Measurements from ENCODE around the gene CENPT.

The CENPT gene

GRCh38 chr16:67882374-67883145, 35.1 kb upstream of the CENPT start:
- no peak overlapping the region for H3K27ac Mint-ChIP-seq
- H3K27me3 Mint-ChIP-seq (ENCODE audit: low read depth), result no peaks in the 10 kb centered on the region
- no peaks in the 10 kb centered on the region for H3K9me3 Mint-ChIP-seq
- H3K36me3 Mint-ChIP-seq (ENCODE audit: low read depth), result peaks cover 42% of the 10 kb centered on the region
- H3K4me1 Mint-ChIP-seq (ENCODE audit: low read depth), result no peaks in the 10 kb centered on the region
- no peak for DNase-seq (ENCODE audit: low spot score)
- H3K4me3 Mint-ChIP-seq, result no peak overlapping the region

GRCh38 chr16:67881621-67882161, 34.2 kb upstream of the CENPT start:
- no peaks in the 10 kb centered on the region for H3K27me3 Mint-ChIP-seq (ENCODE audit: low read depth)
- DNase-seq (ENCODE audit: low spot score), result no peak
- H3K4me1 Mint-ChIP-seq (ENCODE audit: low read depth), result no peaks in the 10 kb centered on the region
- H3K36me3 Mint-ChIP-seq (ENCODE audit: low read depth), result peaks cover 50% of the 10 kb centered on the region
- no peak overlapping the region for H3K27ac Mint-ChIP-seq
- no peaks in the 10 kb centered on the region for H3K9me3 Mint-ChIP-seq
- H3K4me3 Mint-ChIP-seq, result no peak overlapping the region

- Mint-ChIP-seq H3K27ac (no peak overlapping the region), H3K4me3 (no peak overlapping the region), H3K4me1 (ENCODE audit: low read depth) (peaks cover under 1% of the 10 kb centered on the region), H3K9me3 (no peaks in the 10 kb centered on the region), H3K27me3 (ENCODE audit: low read depth) (no peaks in the 10 kb centered on the region), H3K36me3 (ENCODE audit: low read depth) (peaks cover 55% of the 10 kb centered on the region)
- DNase-seq (ENCODE audit: low spot score), result no peak
Observed at GRCh38 chr16:67880584-67880983, 33.1 kb upstream of the CENPT start.

GRCh38 chr16:67879936-67880335, 32.4 kb upstream of the CENPT start:
- Mint-ChIP-seq H3K27me3 (ENCODE audit: low read depth) (no peaks in the 10 kb centered on the region), H3K36me3 (ENCODE audit: low read depth) (peaks cover 58% of the 10 kb centered on the region), H3K4me3 (no peak overlapping the region), H3K9me3 (no peaks in the 10 kb centered on the region), H3K4me1 (ENCODE audit: low read depth) (peaks cover 7% of the 10 kb centered on the region), H3K27ac (no peak overlapping the region)
- DNase-seq (ENCODE audit: low spot score), result no peak

GRCh38 chr16:67879462-67879861, 32.0 kb upstream of the CENPT start:
- Mint-ChIP-seq H3K4me1 (ENCODE audit: low read depth) (peaks cover 11% of the 10 kb centered on the region), H3K27ac (no peak overlapping the region), H3K27me3 (ENCODE audit: low read depth) (no peaks in the 10 kb centered on the region), H3K4me3 (no peak overlapping the region), H3K9me3 (no peaks in the 10 kb centered on the region), H3K36me3 (ENCODE audit: low read depth) (peaks cover 58% of the 10 kb centered on the region)
- DNase-seq (ENCODE audit: low spot score), result no peak

GRCh38 chr16:67878846-67879245, 31.4 kb upstream of the CENPT start:
- Mint-ChIP-seq H3K9me3 (no peaks in the 10 kb centered on the region), H3K4me3 (no peak overlapping the region), H3K27me3 (ENCODE audit: low read depth) (no peaks in the 10 kb centered on the region), H3K27ac (no peak overlapping the region), H3K36me3 (ENCODE audit: low read depth) (peaks cover 57% of the 10 kb centered on the region), H3K4me1 (ENCODE audit: low read depth) (peaks cover 17% of the 10 kb centered on the region)
- no peak for DNase-seq (ENCODE audit: low spot score)

- no peak for DNase-seq (ENCODE audit: low spot score)
- Mint-ChIP-seq H3K27ac (no peak overlapping the region), H3K9me3 (no peaks in the 10 kb centered on the region), H3K36me3 (ENCODE audit: low read depth) (peaks cover 55% of the 10 kb centered on the region), H3K27me3 (ENCODE audit: low read depth) (no peaks in the 10 kb centered on the region), H3K4me1 (ENCODE audit: low read depth) (peaks cover 19% of the 10 kb centered on the region), H3K4me3 (no peak overlapping the region)
Observed at GRCh38 chr16:67878232-67878631, 30.7 kb upstream of the CENPT start.

GRCh38 chr16:67877064-67877463, 29.6 kb upstream of the CENPT start:
- Mint-ChIP-seq H3K4me3 (no peak overlapping the region), H3K27ac (no peak overlapping the region), H3K36me3 (ENCODE audit: low read depth) (peaks cover 46% of the 10 kb centered on the region), H3K27me3 (ENCODE audit: low read depth) (no peaks in the 10 kb centered on the region), H3K9me3 (no peaks in the 10 kb centered on the region), H3K4me1 (ENCODE audit: low read depth) (peaks cover 24% of the 10 kb centered on the region)
- no peak for DNase-seq (ENCODE audit: low spot score)

- peak overlapping the region; percentile 94 for H3K27ac Mint-ChIP-seq
- H3K9me3 Mint-ChIP-seq, result no peaks in the 10 kb centered on the region
- peak overlapping the region; percentile 91 for H3K4me3 Mint-ChIP-seq
- DNase-seq (ENCODE audit: low spot score), result no peak
- H3K36me3 Mint-ChIP-seq (ENCODE audit: low read depth), result peaks cover 42% of the 10 kb centered on the region
- no peaks in the 10 kb centered on the region for H3K27me3 Mint-ChIP-seq (ENCODE audit: low read depth)
- peaks cover 24% of the 10 kb centered on the region for H3K4me1 Mint-ChIP-seq (ENCODE audit: low read depth)
Observed at GRCh38 chr16:67874372-67874771, 26.9 kb upstream of the CENPT start.

GRCh38 chr16:67873435-67874370, 26.2 kb upstream of the CENPT start:
- H3K27me3 Mint-ChIP-seq (ENCODE audit: low read depth), result no peaks in the 10 kb centered on the region
- peak overlapping the region; percentile 94 for H3K27ac Mint-ChIP-seq
- no peaks in the 10 kb centered on the region for H3K9me3 Mint-ChIP-seq
- no peak for DNase-seq (ENCODE audit: low spot score)
- H3K36me3 Mint-ChIP-seq (ENCODE audit: low read depth), result peaks cover 37% of the 10 kb centered on the region
- peaks cover 24% of the 10 kb centered on the region for H3K4me1 Mint-ChIP-seq (ENCODE audit: low read depth)
- peak overlapping the region; percentile 91 for H3K4me3 Mint-ChIP-seq

- no peaks in the 10 kb centered on the region for H3K27me3 Mint-ChIP-seq (ENCODE audit: low read depth)
- peak; percentile 90 for DNase-seq (ENCODE audit: low spot score)
- peak within 1 kb of the TSS; percentile 91 for H3K4me3 Mint-ChIP-seq
- H3K27ac Mint-ChIP-seq, result peak within 1 kb of the TSS; percentile 94
- peaks cover 38% of the 10 kb centered on the region for H3K36me3 Mint-ChIP-seq (ENCODE audit: low read depth)
- H3K4me1 Mint-ChIP-seq (ENCODE audit: low read depth), result peaks cover 24% of the 10 kb centered on the region
- no peaks in the 10 kb centered on the region for H3K9me3 Mint-ChIP-seq
Observed at GRCh38 chr16:67872631-67873434, 25.3 kb upstream of the CENPT start, which contains the start of gene EDC4. Gene EDC4, plus strand, starts transcription at chr16:67873052. Its CDS starts 210 bp downstream, at chr16:67873262.

- Mint-ChIP-seq H3K9me3 (no peaks in the 10 kb centered on the region), H3K4me1 (ENCODE audit: low read depth) (peaks cover 24% of the 10 kb centered on the region), H3K36me3 (ENCODE audit: low read depth) (peaks cover 34% of the 10 kb centered on the region), H3K4me3 (peak overlapping the region; percentile 91), H3K27me3 (ENCODE audit: low read depth) (no peaks in the 10 kb centered on the region), H3K27ac (peak overlapping the region; percentile 85)
- DNase-seq (ENCODE audit: low spot score), result no peak
Observed at GRCh38 chr16:67872131-67872630, 24.7 kb upstream of the CENPT start.

GRCh38 chr16:67871256-67871655, 23.8 kb upstream of the CENPT start:
- DNase-seq (ENCODE audit: low spot score), result no peak
- H3K27ac Mint-ChIP-seq, result no peak overlapping the region
- no peak overlapping the region for H3K4me3 Mint-ChIP-seq
- H3K4me1 Mint-ChIP-seq (ENCODE audit: low read depth), result peaks cover 24% of the 10 kb centered on the region
- H3K27me3 Mint-ChIP-seq (ENCODE audit: low read depth), result no peaks in the 10 kb centered on the region
- H3K36me3 Mint-ChIP-seq (ENCODE audit: low read depth), result peaks cover 27% of the 10 kb centered on the region
- H3K9me3 Mint-ChIP-seq, result no peaks in the 10 kb centered on the region
